ENCODE data around the gene SURF1.
"Not testable (repeated sequence)": the region's sequence is repeated elsewhere in the genome, so short reads cannot be mapped to it uniquely, and the experiment has no call there.

The SURF1 gene

DNA sequence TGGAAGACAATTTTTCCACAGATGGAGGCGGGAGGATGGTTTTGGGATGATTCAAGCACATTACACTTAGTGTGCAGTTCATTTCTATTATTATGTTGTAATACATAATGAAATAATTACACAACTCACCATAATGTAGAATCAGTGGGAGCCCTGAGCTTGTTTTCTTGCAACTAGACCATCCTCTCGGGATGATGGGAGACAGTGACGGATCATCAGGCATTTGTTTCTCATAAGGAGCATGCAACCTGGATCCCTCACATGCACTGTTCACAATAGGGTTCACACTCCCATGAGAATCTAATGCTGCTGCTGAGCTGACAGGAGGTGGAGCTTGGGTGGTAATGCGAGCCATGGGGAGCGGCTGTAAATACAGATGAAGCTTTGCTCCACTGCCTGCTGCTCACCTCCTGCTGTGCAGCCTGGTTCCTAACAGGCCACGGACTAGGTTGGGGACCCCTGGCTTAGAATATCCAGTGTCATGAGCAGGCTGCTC, 21.5 kb upstream of the SURF1 start:
- DNase-seq (ENCODE audit: low read depth), result peak; percentile 70
- TF ChIP-seq, protein P1, sequence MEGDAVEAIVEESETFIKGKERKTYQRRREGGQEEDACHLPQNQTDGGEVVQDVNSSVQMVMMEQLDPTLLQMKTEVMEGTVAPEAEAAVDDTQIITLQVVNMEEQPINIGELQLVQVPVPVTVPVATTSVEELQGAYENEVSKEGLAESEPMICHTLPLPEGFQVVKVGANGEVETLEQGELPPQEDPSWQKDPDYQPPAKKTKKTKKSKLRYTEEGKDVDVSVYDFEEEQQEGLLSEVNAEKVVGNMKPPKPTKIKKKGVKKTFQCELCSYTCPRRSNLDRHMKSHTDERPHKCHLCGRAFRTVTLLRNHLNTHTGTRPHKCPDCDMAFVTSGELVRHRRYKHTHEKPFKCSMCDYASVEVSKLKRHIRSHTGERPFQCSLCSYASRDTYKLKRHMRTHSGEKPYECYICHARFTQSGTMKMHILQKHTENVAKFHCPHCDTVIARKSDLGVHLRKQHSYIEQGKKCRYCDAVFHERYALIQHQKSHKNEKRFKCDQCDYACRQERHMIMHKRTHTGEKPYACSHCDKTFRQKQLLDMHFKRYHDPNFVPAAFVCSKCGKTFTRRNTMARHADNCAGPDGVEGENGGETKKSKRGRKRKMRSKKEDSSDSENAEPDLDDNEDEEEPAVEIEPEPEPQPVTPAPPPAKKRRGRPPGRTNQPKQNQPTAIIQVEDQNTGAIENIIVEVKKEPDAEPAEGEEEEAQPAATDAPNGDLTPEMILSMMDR (conservative IDR thresholded peaks at IDR 0.05; ENCODE audit: low read depth, low read length), result no peak
- no peak overlapping the region for H3K4me3 ChIP-seq (ENCODE audit: low read depth, low read length)

DNA sequence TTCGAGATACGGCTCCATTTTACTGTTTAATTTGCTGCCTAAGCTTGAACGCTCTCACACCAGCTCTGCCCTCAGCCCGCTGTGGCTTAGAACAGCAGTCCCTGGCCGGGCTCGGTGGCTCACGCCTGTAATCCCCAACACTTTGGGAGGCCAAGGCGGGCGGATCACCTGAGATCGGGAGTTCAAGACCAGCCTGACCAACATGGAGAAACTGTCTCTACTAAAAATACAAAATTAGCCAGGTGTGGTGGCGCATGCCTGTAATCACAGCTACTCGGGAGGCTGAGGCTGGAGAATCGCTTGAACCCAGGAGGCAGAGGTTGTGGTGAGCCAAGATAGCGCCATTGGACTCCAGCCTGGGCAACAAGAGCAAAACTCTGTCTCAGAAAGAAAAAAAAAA, 21.0 kb upstream of the SURF1 start:
- not testable (repeated sequence) for DNase-seq (ENCODE audit: low read depth); H3K4me3 ChIP-seq (ENCODE audit: low read depth, low read length)

DNA sequence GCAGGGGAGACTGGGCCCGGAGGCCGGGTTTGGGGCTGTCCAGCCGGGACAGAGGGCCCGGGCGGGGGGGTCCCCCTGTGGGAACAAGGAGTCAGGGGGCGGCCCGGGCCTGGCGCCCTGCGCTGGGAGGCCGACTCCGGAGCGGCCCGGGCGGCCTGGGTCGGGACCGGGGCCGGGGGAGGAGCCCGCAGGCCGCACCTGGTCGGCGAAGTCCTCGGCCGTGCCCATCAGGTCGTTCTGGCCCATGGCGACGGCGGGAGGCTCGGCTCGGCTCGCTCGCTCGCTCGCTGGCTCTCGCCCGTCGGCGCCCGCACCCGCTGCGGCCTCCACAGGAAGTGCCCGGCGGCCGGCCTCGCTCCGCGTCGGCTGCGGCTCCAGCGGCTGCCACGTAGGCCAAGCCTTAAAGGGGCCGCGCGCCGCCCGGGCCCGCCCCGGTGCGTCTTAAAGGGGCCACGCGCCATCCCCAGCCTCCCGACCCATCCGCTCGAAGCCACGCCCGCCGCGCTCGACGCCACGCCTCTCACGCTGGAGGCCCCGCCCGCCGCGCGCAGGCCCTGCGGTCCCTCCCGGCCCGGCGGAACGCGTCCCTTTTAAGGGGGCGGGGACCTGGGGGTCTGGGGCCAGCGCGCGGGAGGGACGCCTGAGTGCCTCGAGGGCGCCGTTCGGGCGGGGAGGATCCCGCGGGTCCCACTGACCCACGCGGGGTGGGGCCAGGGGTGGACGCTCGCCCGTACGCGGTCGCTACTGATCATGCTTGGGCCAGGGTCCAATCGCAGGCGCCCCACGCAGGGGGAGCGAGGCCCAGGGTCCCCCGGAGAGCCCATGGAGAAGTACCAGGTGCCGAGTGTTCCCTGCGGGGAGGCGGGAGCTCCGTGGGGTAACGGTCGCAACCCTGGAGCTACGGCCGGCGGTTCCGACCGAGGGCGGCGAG, 19.7 kb upstream of the SURF1 start, which contains the start of the genes STKLD1 and SURF4:
TSS of gene STKLD1 (plus strand) at position 643 of the 931 bp plus-strand sequence. CDS start at position 751, 108 bp downstream.
TSS of gene SURF4 (minus strand) at position 337 of the 931 bp plus-strand sequence. CDS start at position 246, 91 bp downstream.
- DNase-seq (ENCODE audit: low read depth), result peak; percentile 98
- TF ChIP-seq, protein P1 (conservative IDR thresholded peaks at IDR 0.05; ENCODE audit: low read depth, low read length), result no peak
- H3K4me3 ChIP-seq (ENCODE audit: low read depth, low read length), result peak within 1 kb of the TSS; percentile 83

DNA sequence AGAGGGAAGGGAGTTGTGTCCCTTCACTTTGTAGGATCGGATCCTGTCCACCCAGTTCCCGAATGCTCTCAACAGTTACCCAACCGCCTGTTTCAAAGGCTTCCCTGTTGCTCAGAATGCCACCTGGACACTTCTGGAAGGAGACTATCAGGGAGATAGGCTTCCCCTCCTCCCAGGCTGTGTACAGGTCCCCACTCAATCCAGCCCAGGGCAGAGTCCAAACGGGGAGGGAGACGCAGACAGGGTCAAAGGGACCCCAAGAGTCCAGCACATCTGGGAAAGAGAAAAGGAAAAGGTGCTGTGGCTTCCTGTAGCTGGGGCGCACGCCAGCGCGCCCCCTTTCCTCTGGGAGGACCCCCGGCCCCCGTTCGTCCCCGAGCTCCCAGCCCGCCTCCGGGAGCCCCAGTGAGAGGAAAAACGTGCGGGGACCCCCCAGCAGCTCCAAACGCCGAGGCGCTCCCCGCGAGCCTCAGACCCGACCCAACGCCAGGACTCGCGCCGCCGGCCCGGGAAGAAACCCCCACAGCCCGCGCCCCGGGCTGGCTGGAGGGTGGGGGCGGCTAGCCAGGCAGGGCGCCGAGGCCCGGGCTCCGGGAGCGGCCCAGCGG, 18.9 kb upstream of the SURF1 start:
- TF ChIP-seq, protein P1 (conservative IDR thresholded peaks at IDR 0.05; ENCODE audit: low read depth, low read length), result no peak
- DNase-seq (ENCODE audit: low read depth), result peak; percentile 51
- H3K4me3 ChIP-seq (ENCODE audit: low read depth, low read length), result peak overlapping the region; percentile 83

DNA sequence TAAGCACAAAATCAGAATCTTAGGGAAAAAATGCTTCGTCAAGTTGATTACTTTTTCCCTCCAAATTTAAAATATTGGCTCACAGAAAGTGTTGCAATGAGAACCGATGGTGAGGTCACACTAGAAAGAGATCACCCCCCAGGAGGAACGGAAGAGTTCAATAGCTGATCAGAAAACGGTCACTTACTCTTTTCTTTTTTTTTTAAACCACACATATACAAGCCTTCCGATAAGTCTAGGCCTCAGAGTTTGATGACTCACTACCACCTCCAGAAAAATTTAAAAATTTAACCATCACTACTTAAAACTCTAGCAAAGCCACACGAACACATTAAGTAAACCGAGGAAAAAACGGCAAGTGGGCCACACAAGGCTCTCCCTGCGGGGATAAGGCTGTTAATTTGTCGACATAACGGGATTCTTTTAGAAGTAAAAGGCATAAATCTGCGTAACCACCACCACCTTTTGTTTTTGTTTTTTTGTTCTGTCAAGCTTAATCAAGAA, 18.4 kb upstream of the SURF1 start:
- TF ChIP-seq, protein P1 (conservative IDR thresholded peaks at IDR 0.05; ENCODE audit: low read depth, low read length), result no peak
- peak overlapping the region; percentile 83 for H3K4me3 ChIP-seq (ENCODE audit: low read depth, low read length)
- DNase-seq (ENCODE audit: low read depth), result peak; percentile 72

DNA sequence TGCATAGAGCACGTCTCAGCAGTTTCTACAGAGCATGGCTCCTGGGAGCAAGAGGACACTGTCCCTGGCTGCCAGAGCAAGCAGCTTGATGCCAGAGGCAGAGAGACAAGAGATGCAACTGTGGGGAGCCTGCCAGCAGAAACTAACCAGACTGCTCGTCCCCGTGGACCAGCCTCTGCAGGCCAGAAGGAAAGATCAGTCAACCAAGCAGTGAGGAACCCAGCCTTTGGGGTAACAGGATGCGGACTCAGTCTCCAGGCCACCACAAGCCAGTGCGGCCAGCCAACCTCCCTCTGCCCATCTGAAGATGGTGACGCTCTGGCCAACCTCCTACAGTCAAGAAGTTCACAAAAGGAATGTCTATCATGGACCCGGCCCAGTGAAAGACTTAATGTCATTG, 15.9 kb upstream of the SURF1 start:
- no peak overlapping the region for H3K4me3 ChIP-seq (ENCODE audit: low read depth, low read length)
- TF ChIP-seq, protein P1 (conservative IDR thresholded peaks at IDR 0.05; ENCODE audit: low read depth, low read length), result no peak
- no peak for DNase-seq (ENCODE audit: low read depth)

DNA sequence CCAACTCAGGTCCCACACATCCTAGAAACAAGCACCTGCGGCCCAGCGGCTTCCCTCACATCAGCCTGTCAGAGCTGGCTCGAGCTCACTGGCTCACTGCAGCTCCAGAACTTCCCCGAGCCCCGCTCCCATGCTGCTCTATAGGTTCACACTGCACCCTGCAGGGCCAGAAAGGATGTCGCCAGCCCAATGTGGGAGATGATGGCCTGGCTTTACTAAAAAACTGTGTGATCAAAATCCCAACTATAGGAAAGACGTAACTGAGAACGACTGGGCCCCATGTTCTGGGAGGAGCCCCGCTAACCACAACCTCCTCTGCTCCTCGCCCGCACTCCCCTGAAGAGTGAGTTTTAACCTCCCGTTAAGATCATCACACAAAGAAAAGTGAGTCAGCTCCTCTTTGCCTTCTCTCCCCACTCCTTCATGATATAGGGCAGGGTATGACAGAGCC, 15.0 kb upstream of the SURF1 start:
- H3K4me3 ChIP-seq (ENCODE audit: low read depth, low read length), result no peak overlapping the region
- peak; percentile 58 for DNase-seq (ENCODE audit: low read depth)
- TF ChIP-seq, protein P1 (conservative IDR thresholded peaks at IDR 0.05; ENCODE audit: low read depth, low read length), result peak; percentile 23
